Measurements from ENCODE around the gene AGR2.

AGR2 gene

GRCh38 chr7:16815001-16815400, 10.2 kb upstream of the AGR2 start:
- no peak for DNase-seq (ENCODE audit: low read depth, low spot score)
- no peak overlapping the region for H3K27ac ChIP-seq

DNA sequence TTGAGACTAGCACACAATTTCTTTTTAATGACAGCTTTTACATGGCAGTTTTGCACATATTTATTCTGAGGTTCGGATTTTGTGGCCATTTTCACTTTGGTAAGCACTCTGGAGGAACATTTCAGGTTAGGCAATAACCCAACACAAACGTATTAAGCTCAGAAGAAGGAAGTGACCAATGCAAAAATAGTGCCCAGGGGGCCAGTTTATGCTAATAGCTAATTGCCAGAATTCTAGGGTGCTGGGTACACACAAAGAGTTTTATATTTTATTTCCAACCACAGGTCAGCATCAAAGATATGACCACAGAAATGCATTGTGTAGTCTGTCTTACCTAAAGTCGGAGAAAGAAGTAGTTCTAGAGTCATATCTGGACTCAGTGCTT, 8.4 kb upstream of the AGR2 start:
- DNase-seq (ENCODE audit: low read depth, low spot score): no peak
- no peak overlapping the region for H3K27ac ChIP-seq

- H3K27ac ChIP-seq: no peak overlapping the region
- DNase-seq (ENCODE audit: low read depth, low spot score): no peak
Measured at GRCh38 chr7:16812542-16813231, 7.9 kb upstream of the AGR2 start.

GRCh38 chr7:16811551-16811950, 6.8 kb upstream of the AGR2 start:
- H3K27ac ChIP-seq: peak overlapping the region; percentile 52
- no peak for DNase-seq (ENCODE audit: low read depth, low spot score)

DNA sequence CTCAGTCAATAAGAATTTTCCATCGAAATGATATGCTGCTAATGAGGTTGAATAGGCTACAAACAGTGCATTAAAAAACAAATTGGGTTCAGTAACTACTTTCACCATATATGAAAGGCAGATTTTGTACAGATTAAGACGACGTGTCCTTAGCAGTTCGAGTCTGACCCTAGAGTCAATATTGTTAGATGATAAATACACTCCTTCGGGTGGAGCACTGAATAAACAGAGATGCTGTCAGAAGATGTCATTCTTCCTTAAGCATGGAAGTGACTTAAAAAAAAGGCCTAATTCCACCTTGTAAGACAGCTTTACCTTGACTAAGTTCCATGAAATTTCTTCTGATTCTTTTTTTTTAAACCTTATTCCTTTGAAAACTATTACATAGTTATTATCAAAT, 5.8 kb upstream of the AGR2 start:
- DNase-seq (ENCODE audit: low read depth, low spot score): no peak
- H3K27ac ChIP-seq: peak overlapping the region; percentile 52

- no peak for DNase-seq (ENCODE audit: low read depth, low spot score)
- no peak overlapping the region for H3K27ac ChIP-seq
Measured at GRCh38 chr7:16810112-16810511, 5.3 kb upstream of the AGR2 start.

DNA sequence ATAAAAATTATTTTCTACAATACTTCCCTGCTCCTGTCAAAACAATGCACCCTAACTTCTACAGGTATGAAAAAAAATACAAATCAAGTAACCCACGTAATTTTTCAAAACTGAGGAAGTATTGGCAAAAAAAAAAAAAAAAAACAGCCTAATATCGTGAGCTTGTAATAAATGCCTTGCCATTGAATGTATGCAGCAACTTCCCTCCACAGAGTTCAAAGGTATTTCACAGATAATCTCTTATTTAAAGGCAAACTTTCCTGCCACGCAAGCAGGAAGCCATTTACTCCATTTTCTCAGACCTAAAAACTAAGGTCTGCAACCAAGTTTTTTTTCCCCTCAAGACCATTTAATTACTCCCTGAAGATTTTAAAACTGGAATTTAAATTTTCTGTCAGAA, 642 bp upstream of the AGR2 start:
- peak overlapping the region; percentile 71 for H3K27ac ChIP-seq

GRCh38 chr7:16803881-16804673, 722 bp downstream of the AGR2 start:
- H3K27ac ChIP-seq: peak overlapping the region; percentile 71
- no peak for DNase-seq (ENCODE audit: low read depth, low spot score)

More for the DNA sequence above, 642 bp upstream of the AGR2 start:
- DNase-seq (ENCODE audit: low read depth, low spot score): no peak

DNA sequence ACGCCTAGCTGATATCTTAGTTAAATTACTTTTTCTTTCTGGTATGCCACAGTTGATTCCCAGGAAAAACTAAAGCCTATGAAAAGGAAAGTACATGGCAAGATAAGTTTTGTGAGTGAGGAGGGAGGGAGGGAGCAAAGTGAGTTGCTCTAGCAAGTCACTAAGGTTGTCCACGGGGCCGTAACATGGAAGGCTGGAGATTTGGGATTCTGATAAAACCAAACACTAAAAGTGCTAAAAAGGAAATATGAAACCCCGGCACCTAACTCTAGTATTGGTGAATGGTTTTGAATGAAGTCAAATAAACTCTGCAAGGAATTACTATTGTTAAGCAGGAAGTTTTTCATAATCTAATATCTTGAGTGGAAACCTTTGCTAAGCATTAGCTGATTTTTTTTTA, 1.7 kb downstream of the AGR2 start:
- no peak overlapping the region for H3K27ac ChIP-seq
- no peak for DNase-seq (ENCODE audit: low read depth, low spot score)

- no peak overlapping the region for H3K27ac ChIP-seq
- no peak for DNase-seq (ENCODE audit: low read depth, low spot score)
Measured at GRCh38 chr7:16801579-16801978, 3.2 kb downstream of the AGR2 start.

DNA sequence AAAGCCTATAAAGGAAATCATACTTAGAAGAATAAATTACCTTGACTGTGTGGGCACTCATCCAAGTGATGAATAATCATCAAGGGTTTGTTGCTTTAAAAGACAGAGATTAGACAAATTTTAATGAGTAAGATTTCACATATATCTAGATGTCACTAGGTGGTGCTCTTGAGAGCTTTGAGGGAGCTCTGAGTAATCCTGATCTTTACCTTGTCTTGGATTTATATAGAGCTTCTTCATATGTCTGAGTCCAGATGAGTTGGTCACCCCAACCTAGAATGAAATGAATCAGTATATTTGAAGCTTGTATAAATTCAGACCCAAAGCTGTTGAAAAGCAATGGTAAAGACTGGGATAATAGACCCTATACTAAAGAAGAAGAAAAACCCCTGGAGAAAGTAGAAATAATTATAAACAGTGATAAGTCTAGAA, 3.7 kb downstream of the AGR2 start:
- DNase-seq (ENCODE audit: low read depth, low spot score): peak; percentile 69

DNA sequence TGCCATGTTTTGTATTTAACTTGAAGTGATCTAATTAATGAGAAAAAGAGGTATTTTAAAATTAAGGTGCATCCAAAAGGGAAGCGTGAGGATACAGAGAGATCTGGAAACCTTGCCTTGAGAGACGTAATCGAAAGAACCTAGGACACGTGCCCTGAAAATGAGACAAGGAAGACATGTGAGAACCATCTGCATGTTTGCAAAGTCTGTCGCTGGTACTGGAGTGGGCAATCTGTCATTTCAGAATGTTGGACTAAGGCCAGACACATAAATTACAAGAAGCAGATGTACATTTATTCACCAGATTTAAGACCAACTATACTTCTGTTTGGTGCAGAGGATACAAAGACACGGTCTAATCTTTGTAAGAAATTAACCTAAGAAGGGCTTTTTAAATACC, 9.2 kb downstream of the AGR2 start:
- no peak for DNase-seq (ENCODE audit: low read depth, low spot score)
- H3K27ac ChIP-seq: no peak overlapping the region

More for the DNA sequence above, 3.7 kb downstream of the AGR2 start:
- no peak overlapping the region for H3K27ac ChIP-seq

DNA sequence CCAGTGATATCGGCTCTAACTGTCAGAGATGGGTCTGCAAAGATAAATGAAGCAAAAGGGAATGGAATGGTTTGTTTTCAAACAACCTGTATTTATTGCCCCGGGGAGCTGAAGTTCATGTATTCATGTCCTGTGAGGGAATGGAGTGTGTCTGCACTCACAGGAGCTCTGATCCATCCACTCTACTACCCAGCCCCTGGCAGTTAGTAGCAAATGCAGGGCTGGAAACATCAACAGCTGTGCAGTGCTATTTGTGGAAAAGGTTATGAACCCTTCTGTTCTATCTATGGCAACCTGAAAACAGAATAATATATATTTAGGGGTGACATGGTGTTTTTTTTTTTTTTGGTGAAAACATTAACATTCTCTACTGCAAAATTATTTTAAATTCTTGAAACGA, 9.8 kb downstream of the AGR2 start:
- no peak overlapping the region for H3K27ac ChIP-seq
- DNase-seq (ENCODE audit: low read depth, low spot score): no peak

- no peak overlapping the region for H3K27ac ChIP-seq
- DNase-seq (ENCODE audit: low read depth, low spot score): no peak
Measured at GRCh38 chr7:16791905-16792698, 12.7 kb downstream of the AGR2 start.

GRCh38 chr7:16791071-16791470, 13.7 kb downstream of the AGR2 start:
- H3K27ac ChIP-seq: no peak overlapping the region
- no peak for DNase-seq (ENCODE audit: low read depth, low spot score)

GRCh38 chr7:16787127-16787526, 17.7 kb downstream of the AGR2 start:
- H3K27ac ChIP-seq: no peak overlapping the region
- no peak for DNase-seq (ENCODE audit: low read depth, low spot score)

DNA sequence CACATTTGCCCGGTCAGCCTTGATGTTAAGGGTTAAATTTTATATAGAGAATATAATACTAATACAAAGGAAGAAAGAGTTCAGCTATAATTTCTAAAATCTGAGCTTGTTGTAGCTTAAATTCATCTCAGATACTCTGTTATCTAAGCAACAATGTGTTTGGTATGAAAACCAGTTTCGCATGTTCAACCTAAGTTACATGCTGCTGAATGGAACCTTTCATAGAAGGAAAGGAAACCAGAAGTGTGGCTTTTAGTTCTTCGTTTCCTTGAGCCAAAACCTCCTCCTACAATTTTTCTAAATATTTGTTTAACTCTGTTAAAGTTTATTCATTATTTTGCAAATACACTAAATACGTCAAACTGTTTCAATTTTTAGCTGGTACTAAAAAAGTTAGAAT, 18.5 kb downstream of the AGR2 start:
- no peak for DNase-seq (ENCODE audit: low read depth, low spot score)
- no peak overlapping the region for H3K27ac ChIP-seq

GRCh38 chr7:16785846-16786245, 19.0 kb downstream of the AGR2 start:
- H3K27ac ChIP-seq: no peak overlapping the region
- DNase-seq (ENCODE audit: low read depth, low spot score): no peak

- DNase-seq (ENCODE audit: low read depth, low spot score): no peak
- no peak overlapping the region for H3K27ac ChIP-seq
Measured at GRCh38 chr7:16785321-16785720, 19.5 kb downstream of the AGR2 start.

GRCh38 chr7:16780596-16780995, 24.2 kb downstream of the AGR2 start:
- no peak overlapping the region for H3K27ac ChIP-seq
- no peak for DNase-seq (ENCODE audit: low read depth, low spot score)

GRCh38 chr7:16779051-16779450, 25.7 kb downstream of the AGR2 start:
- no peak for DNase-seq (ENCODE audit: low read depth, low spot score)
- H3K27ac ChIP-seq: no peak overlapping the region
